WTC11 (cell line): ENCODE measurements around the gene UTP14A.

Source experiments
- CTCF ChIP-seq: fragments of 200-600 bp; IDR thresholded peaks from 2 replicates; pipeline ENCODE4 v1.8.0; 2022; ENCODE audit warnings: antibody characterized with exemption
- E2F4 ChIP-seq: sonication (generic); formaldehyde crosslinking; IDR thresholded peaks from 2 replicates; pipeline ENCODE4 v1.8.1; 2022; ENCODE audit warnings: low read depth, mild to moderate bottlenecking, moderate library complexity, missing genetic modification reagents, borderline replicate concordance
- ESRRA ChIP-seq: sonication (generic); formaldehyde crosslinking; IDR thresholded peaks from 2 replicates; pipeline ENCODE4 v1.8.1; 2022; ENCODE audit warnings: mild to moderate bottlenecking, missing genetic modification reagents, borderline replicate concordance
- MAX ChIP-seq: sonication (generic); formaldehyde crosslinking; IDR thresholded peaks from 2 replicates; pipeline ENCODE4 v1.8.0; 2022; ENCODE audit warnings: mild to moderate bottlenecking, missing genetic modification reagents
- NFYB ChIP-seq: sonication (generic); formaldehyde crosslinking; conservative IDR thresholded peaks from 2 replicates; pipeline ENCODE4 v1.8.0; 2022; ENCODE audit warnings: low read depth, missing genetic modification reagents
- USF1 ChIP-seq: sonication (generic); formaldehyde crosslinking; IDR thresholded peaks from 2 replicates; pipeline ENCODE4 v1.8.0; 2022; ENCODE audit warnings: mild to moderate bottlenecking, missing genetic modification reagents
- TF ChIP-seq, protein P1 (sequence below): sonication (generic); formaldehyde crosslinking; IDR thresholded peaks from 2 replicates; pipeline ENCODE4 v1.8.1; 2023; ENCODE audit warnings: mild to moderate bottlenecking, missing genetic modification reagents, moderate library complexity
- TF ChIP-seq, protein P2 (sequence below): sonication (generic); formaldehyde crosslinking; IDR thresholded peaks from 2 replicates; pipeline ENCODE4 v1.8.1; 2022; ENCODE audit warnings: mild to moderate bottlenecking, moderate library complexity, missing genetic modification reagents
- TF ChIP-seq, protein P3 (sequence below): sonication (generic); formaldehyde crosslinking; IDR thresholded peaks from 2 replicates; pipeline ENCODE4 v1.8.1; 2023; ENCODE audit warnings: mild to moderate bottlenecking, missing genetic modification reagents

GRCh38 chrX:129958083-129958465, 52.1 kb downstream of the UTP14A start:
- no peak for TF ChIP-seq CTCF
- no peak for TF ChIP-seq NFYB (CRISPR knock-in tag)
- TF ChIP-seq ESRRA: no peak
- TF ChIP-seq, protein P1, sequence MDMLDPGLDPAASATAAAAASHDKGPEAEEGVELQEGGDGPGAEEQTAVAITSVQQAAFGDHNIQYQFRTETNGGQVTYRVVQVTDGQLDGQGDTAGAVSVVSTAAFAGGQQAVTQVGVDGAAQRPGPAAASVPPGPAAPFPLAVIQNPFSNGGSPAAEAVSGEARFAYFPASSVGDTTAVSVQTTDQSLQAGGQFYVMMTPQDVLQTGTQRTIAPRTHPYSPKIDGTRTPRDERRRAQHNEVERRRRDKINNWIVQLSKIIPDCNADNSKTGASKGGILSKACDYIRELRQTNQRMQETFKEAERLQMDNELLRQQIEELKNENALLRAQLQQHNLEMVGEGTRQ: no peak
- TF ChIP-seq USF1 (CRISPR knock-in tag): no peak
- TF ChIP-seq, protein P2, sequence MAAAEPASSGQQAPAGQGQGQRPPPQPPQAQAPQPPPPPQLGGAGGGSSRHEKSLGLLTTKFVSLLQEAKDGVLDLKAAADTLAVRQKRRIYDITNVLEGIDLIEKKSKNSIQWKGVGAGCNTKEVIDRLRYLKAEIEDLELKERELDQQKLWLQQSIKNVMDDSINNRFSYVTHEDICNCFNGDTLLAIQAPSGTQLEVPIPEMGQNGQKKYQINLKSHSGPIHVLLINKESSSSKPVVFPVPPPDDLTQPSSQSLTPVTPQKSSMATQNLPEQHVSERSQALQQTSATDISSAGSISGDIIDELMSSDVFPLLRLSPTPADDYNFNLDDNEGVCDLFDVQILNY: no peak
- TF ChIP-seq, protein P3, sequence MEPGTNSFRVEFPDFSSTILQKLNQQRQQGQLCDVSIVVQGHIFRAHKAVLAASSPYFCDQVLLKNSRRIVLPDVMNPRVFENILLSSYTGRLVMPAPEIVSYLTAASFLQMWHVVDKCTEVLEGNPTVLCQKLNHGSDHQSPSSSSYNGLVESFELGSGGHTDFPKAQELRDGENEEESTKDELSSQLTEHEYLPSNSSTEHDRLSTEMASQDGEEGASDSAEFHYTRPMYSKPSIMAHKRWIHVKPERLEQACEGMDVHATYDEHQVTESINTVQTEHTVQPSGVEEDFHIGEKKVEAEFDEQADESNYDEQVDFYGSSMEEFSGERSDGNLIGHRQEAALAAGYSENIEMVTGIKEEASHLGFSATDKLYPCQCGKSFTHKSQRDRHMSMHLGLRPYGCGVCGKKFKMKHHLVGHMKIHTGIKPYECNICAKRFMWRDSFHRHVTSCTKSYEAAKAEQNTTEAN (CRISPR knock-in tag): no peak
- TF ChIP-seq MAX (CRISPR knock-in tag): no peak
- TF ChIP-seq E2F4: no peak
